ENCODE measurements around the gene EIF4G3.

- TF ChIP-seq EP300 (IDR thresholded peaks at IDR 0.05; ENCODE audit: borderline replicate concordance) (no peak), REST (IDR thresholded peaks at IDR 0.05; ENCODE audit: low read depth) (no peak), TAF1 (IDR thresholded peaks at IDR 0.05; ENCODE audit: low read depth) (no peak), FOXM1 (IDR thresholded peaks at IDR 0.05; ENCODE audit: borderline replicate concordance, low read depth) (no peak), RAD21 (IDR thresholded peaks at IDR 0.05; ENCODE audit: low read depth) (no peak), CREB1 (IDR thresholded peaks at IDR 0.05; ENCODE audit: low read depth) (no peak), MAX (IDR thresholded peaks at IDR 0.05) (no peak), CEBPB (IDR thresholded peaks at IDR 0.05) (no peak), EGR1 (IDR thresholded peaks at IDR 0.05) (no peak), TEAD4 (IDR thresholded peaks at IDR 0.05) (no peak), USF1 (IDR thresholded peaks at IDR 0.05) (no peak), TCF12 (IDR thresholded peaks at IDR 0.05; ENCODE audit: low read depth) (no peak), NFIC (IDR thresholded peaks at IDR 0.05) (no peak)
Observed at GRCh38 chr1:20821466-20821865, 355.2 kb downstream of the EIF4G3 start.
